CD14-positive monocyte (primary cell): Measurements from ENCODE around the gene TTLL11. TPM values are rescaled to one million over a fixed set of nuclear protein-coding genes. Genes with fewer than 3 reads are reported as not detected.

Source experiments
- DNase-seq, 3 donors: peaks; one replicate each; pipeline ENCODE4 v3.0.0-alpha.2; 2011 to 2022
- H2AFZ ChIP-seq: 2 replicates; pipeline ENCODE4 v1.6.0; 2012; ENCODE audit warnings: mild to moderate bottlenecking, low read depth, low read length, inconsistent platforms; ENCODE audit not compliant: insufficient read depth, poor library complexity, severe bottlenecking
- H3K27ac ChIP-seq, 2 donors: 1 replicate in 1 of 2; 2 replicates in 1 of 2; pipeline ENCODE4 v1.5.1; 2012 to 2013; ENCODE audit warnings: low read length in 2 of 2, control low read depth in 1 of 2, inconsistent platforms in 1 of 2, low read depth in 1 of 2, mild to moderate bottlenecking in 1 of 2
- H3K27me3 ChIP-seq, 2 donors: one replicate each; pipeline versions ENCODE4 v1.6.0 to v1.6.1; 2011 to 2013; ENCODE audit warnings: low read length in 2 of 2; ENCODE audit not compliant: control insufficient read depth in 2 of 2, insufficient read depth in 2 of 2
- H3K36me3 ChIP-seq, 2 donors: replicated peaks in 1 of 2; 1 replicate in 1 of 2; 2 replicates in 1 of 2; pipeline versions ENCODE4 v1.5.1 to v1.6.1; 2012 to 2013; ENCODE audit warnings: low read length in 2 of 2, control low read depth in 1 of 2, inconsistent platforms in 1 of 2, mild to moderate bottlenecking in 1 of 2; ENCODE audit not compliant: insufficient read depth in 2 of 2, control insufficient read depth in 1 of 2
- H3K4me1 ChIP-seq, 2 donors: 1 replicate in 1 of 2; 2 replicates in 1 of 2; pipeline versions ENCODE4 v1.5.1 to v1.6.1; 2012 to 2013; ENCODE audit warnings: low read length in 2 of 2, control low read depth in 1 of 2, inconsistent platforms in 1 of 2, mild to moderate bottlenecking in 1 of 2, moderate library complexity in 1 of 2; ENCODE audit not compliant: insufficient read depth in 2 of 2, control insufficient read depth in 1 of 2
- H3K4me2 ChIP-seq: replicated peaks from 2 replicates; pipeline ENCODE3; 2012; ENCODE audit warnings: low read length, moderate library complexity, mild to moderate bottlenecking; ENCODE audit not compliant: poor library complexity, severe bottlenecking; ENCODE audit errors: extremely low read depth
- H3K4me3 ChIP-seq, 3 experiments: fragments of 200-600 bp in 1 of 3; sonication (generic) in 1 of 3; replicated peaks in 1 of 3; 1 replicate in 2 of 3; 2 replicates in 1 of 3; pipeline ENCODE4 v1.5.1; 2011 to 2013; ENCODE audit warnings: low read length in 3 of 3, mild to moderate bottlenecking in 3 of 3, control low read depth in 2 of 3, low read depth in 2 of 3, inconsistent platforms in 1 of 3, moderate library complexity in 1 of 3
- H3K79me2 ChIP-seq: 2 replicates; pipeline ENCODE4 v1.6.0; 2012; ENCODE audit warnings: mild to moderate bottlenecking, control low read depth, inconsistent platforms, low read length, moderate library complexity; ENCODE audit not compliant: insufficient read depth
- H3K9ac ChIP-seq: 2 replicates; pipeline ENCODE4 v1.6.0; 2017; ENCODE audit warnings: low read length, mild to moderate bottlenecking; ENCODE audit not compliant: insufficient read depth, poor library complexity, severe bottlenecking
- H3K9me3 ChIP-seq, 2 donors: replicated peaks in 1 of 2; 1 replicate in 1 of 2; 2 replicates in 1 of 2; pipeline versions ENCODE4 v1.5.1 to v1.6.1; 2012 to 2013; ENCODE audit warnings: low read length in 2 of 2, control low read depth in 1 of 2; ENCODE audit not compliant: control insufficient read depth in 1 of 2, insufficient read depth in 1 of 2
- H4K20me1 ChIP-seq: 2 replicates; pipeline ENCODE4 v1.6.0; 2012; ENCODE audit warnings: mild to moderate bottlenecking, low read length, control low read depth, moderate library complexity; ENCODE audit not compliant: insufficient read depth
- H3K27ac Mint-ChIP-seq, 7 donors: one replicate each; pipeline ENCODE4 v1.8.0; 2020; ENCODE audit warnings: mild to moderate bottlenecking in 7 of 7, mixed read lengths in 7 of 7, moderate library complexity in 6 of 7, inconsistent platforms in 2 of 7
- H3K27me3 Mint-ChIP-seq, 3 donors: one replicate each; pipeline ENCODE4 v1.8.0; 2021 to 2022; ENCODE audit warnings: low read depth in 3 of 3, mild to moderate bottlenecking in 3 of 3, mixed read lengths in 3 of 3, moderate library complexity in 3 of 3, inconsistent platforms in 1 of 3
- H3K36me3 Mint-ChIP-seq, 2 donors: one replicate each; pipeline ENCODE4 v1.8.0; 2020; ENCODE audit warnings: mixed read lengths in 2 of 2, inconsistent platforms in 1 of 2, mild to moderate bottlenecking in 1 of 2
- H3K4me1 Mint-ChIP-seq: one replicate; pipeline ENCODE4 v1.8.0; 2020; ENCODE audit warnings: mild to moderate bottlenecking, mixed read lengths
- H3K4me3 Mint-ChIP-seq, 2 donors: one replicate each; pipeline ENCODE4 v1.8.0; 2020; ENCODE audit warnings: mild to moderate bottlenecking in 2 of 2, mixed read lengths in 2 of 2, moderate library complexity in 1 of 2
- H3K9me3 Mint-ChIP-seq, 7 donors: one replicate each; pipeline ENCODE4 v1.8.0; 2020 to 2022; ENCODE audit warnings: mixed read lengths in 7 of 7, mild to moderate bottlenecking in 6 of 7, moderate library complexity in 6 of 7, inconsistent platforms in 2 of 7
- WGBS: methylation state at CpG from one replicate; pipeline ENCODE4 v1.1.5; 2013; ENCODE audit warnings: missing lambda C conversion rate; ENCODE audit not compliant: insufficient coverage; 5-methylcytosine and 5-hydroxymethylcytosine counted together
- intact Hi-C, 2 donors: fragments of 100-400 bp; cut with micrococcal nuclease; formaldehyde crosslinking; loops; one replicate each; pipeline versions ENCODE4 v1.15.0 to v1.15.1; 2023
- polyA plus RNA-seq, 3 donors: library from polyadenylated mRNA; depleted of rRNA in 1 of 3; unstranded in 2 of 3; stranded (reverse) in 1 of 3; fragments of 300-500 nt in 2 of 3; fragments of >200 nt in 1 of 3; fragmentation: Illumina TruSeq in 2 of 3; gene quantifications; 1 replicate in 2 of 3; 2 replicates in 1 of 3; pipeline ENCODE4 v1.2.3, GENCODE V29; 2012 to 2021
- TF ChIP-seq, protein P1 (sequence below): fragments of 200-600 bp; IDR thresholded peaks from one replicate; pipeline ENCODE4 v1.8.0; 2022; ENCODE audit warnings: antibody characterized with exemption, mild to moderate bottlenecking

The TTLL11 gene
- polyA plus RNA-seq, 3 donors = 2.9 to 3.5 (median 3.1) TPM

DNA sequence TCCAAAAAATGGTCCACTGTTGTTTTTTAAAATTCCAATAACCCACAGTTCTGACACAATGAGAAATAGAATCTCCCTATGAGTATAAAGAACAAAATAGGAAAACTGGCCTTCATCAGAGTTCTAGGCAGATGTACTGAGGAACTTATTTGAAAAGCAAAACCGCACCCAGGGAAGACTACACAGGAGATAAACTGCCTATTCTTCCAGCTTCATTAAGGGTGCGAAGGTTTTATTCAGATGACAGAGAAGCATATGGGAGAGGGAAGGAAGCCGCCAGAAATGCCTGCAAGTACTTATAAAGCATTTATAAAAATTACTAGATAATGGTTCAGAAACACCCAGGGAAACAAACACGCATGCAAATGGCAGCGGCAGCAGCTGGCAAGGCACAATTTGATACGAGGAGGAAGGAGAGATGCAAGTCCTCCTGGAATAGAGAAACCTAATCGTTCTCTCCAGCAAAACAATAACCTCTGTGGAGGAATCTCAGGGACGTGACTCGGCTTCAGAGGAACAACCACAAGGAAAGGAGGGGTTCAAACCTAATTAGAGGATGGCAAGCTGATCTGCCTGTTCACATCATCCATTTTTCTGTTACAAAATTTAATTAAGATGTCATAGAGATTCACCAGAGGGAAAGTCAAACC lies 9.0 kb downstream of the TTLL11 start:
- no peaks in the 10 kb centered on the region for H3K27me3 ChIP-seq
- H3K9me3 ChIP-seq = no peaks in the 10 kb centered on the region
- peaks cover 0 to 1% (median 1%) of the 10 kb centered on the region in 3 donors for H3K27me3 Mint-ChIP-seq
- H3K27ac Mint-ChIP-seq = peak overlapping the region in 1 of 7 donors; percentile 63
- TF ChIP-seq, protein P1, sequence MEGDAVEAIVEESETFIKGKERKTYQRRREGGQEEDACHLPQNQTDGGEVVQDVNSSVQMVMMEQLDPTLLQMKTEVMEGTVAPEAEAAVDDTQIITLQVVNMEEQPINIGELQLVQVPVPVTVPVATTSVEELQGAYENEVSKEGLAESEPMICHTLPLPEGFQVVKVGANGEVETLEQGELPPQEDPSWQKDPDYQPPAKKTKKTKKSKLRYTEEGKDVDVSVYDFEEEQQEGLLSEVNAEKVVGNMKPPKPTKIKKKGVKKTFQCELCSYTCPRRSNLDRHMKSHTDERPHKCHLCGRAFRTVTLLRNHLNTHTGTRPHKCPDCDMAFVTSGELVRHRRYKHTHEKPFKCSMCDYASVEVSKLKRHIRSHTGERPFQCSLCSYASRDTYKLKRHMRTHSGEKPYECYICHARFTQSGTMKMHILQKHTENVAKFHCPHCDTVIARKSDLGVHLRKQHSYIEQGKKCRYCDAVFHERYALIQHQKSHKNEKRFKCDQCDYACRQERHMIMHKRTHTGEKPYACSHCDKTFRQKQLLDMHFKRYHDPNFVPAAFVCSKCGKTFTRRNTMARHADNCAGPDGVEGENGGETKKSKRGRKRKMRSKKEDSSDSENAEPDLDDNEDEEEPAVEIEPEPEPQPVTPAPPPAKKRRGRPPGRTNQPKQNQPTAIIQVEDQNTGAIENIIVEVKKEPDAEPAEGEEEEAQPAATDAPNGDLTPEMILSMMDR = no peak
- H3K4me3 Mint-ChIP-seq = no peak overlapping the region
- WGBS = 86% methylated on average over 3 of the region's 9 CpGs
- H3K36me3 ChIP-seq = no peaks in the 10 kb centered on the region
- DNase-seq = no peak
- intact Hi-C loops = no loop called here
- no peak overlapping the region for H3K27ac ChIP-seq
- H3K4me1 ChIP-seq = no peaks in the 10 kb centered on the region
- no peak overlapping the region for H2AFZ ChIP-seq
- peaks cover 6% of the 10 kb centered on the region for H4K20me1 ChIP-seq
- H3K79me2 ChIP-seq = no peaks in the 10 kb centered on the region
- no peak overlapping the region for H3K4me3 ChIP-seq
- no peaks in the 10 kb centered on the region for H3K9me3 Mint-ChIP-seq
- H3K9ac ChIP-seq = no peak overlapping the region
- H3K4me2 ChIP-seq = no peak overlapping the region
- H3K4me1 Mint-ChIP-seq = peaks cover 5% of the 10 kb centered on the region
- peaks cover 1 to 11% of the 10 kb centered on the region in 2 donors for H3K36me3 Mint-ChIP-seq

DNA sequence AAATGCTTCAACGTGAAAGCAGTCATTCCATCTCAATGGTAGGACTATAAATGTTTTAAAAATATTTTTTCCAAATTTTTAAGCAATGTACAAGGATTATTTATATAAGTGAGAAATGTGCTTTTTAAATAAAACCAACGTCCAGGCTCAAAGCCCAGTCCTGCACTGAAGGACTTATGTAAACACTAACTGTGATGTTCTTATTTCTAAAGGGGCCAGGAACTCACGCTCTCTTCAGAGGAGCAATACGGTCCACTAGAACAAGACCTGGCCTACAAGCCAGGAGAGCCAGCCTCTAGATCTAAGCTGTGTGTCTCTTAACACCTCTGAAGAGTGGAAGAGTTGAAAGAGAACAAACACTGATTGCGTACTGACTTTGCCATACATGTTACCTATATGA lies 12.1 kb downstream of the TTLL11 start:
- WGBS = 100% methylated on average over 2 of the region's 5 CpGs

More for the DNA sequence above, 12.1 kb downstream of the TTLL11 start:
- Histone ChIP-seq H3K27me3 (no peaks in the 10 kb centered on the region), H3K36me3 (no peaks in the 10 kb centered on the region), H3K27ac (no peak overlapping the region), H3K9ac (no peak overlapping the region), H3K79me2 (no peaks in the 10 kb centered on the region), H2AFZ (no peak overlapping the region), H3K4me1 (no peaks in the 10 kb centered on the region), H4K20me1 (peaks cover 6% of the 10 kb centered on the region), H3K4me3 (no peak overlapping the region), H3K9me3 (peaks cover 0 to 3% of the 10 kb centered on the region in 2 donors), H3K4me2 (no peak overlapping the region)
- Mint-ChIP-seq H3K36me3 (peaks cover 0 to 8% of the 10 kb centered on the region in 2 donors), H3K27ac (no peak overlapping the region), H3K4me1 (no peaks in the 10 kb centered on the region), H3K4me3 (no peak overlapping the region), H3K9me3 (peaks cover 6 to 11% (median 8%) of the 10 kb centered on the region in 7 donors), H3K27me3 (peaks cover 0 to 1% (median 1%) of the 10 kb centered on the region in 3 donors)
- intact Hi-C loops = no loop called here
- DNase-seq = no peak
- TF ChIP-seq, protein P1 = no peak
